Measurements from ENCODE around the gene USP30. TPM values are rescaled to one million over a fixed set of nuclear protein-coding genes. Genes with fewer than 3 reads are reported as not detected.
"Not testable (repeated sequence)": the region's sequence is repeated elsewhere in the genome, so short reads cannot be mapped to it uniquely, and the experiment has no call there.

USP30 gene, protein sequence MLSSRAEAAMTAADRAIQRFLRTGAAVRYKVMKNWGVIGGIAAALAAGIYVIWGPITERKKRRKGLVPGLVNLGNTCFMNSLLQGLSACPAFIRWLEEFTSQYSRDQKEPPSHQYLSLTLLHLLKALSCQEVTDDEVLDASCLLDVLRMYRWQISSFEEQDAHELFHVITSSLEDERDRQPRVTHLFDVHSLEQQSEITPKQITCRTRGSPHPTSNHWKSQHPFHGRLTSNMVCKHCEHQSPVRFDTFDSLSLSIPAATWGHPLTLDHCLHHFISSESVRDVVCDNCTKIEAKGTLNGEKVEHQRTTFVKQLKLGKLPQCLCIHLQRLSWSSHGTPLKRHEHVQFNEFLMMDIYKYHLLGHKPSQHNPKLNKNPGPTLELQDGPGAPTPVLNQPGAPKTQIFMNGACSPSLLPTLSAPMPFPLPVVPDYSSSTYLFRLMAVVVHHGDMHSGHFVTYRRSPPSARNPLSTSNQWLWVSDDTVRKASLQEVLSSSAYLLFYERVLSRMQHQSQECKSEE
- polyA plus RNA-seq (ENCODE audit: insufficient read length in 4 of 4), result 10 to 100 TPM; 21.5 to 28.5 (median 25.4) TPM

GRCh38 chr12:109052414-109053323 lies at the start of gene USP30:
TSS of gene USP30 (plus strand) at chr12:109052576. CDS start at chr12:109052679, 103 bp downstream.
- peak; percentile 79 to 86 (median 80) for DNase-seq (ENCODE audit: low read depth in 4 of 4, low spot score in 3 of 4)

DNA sequence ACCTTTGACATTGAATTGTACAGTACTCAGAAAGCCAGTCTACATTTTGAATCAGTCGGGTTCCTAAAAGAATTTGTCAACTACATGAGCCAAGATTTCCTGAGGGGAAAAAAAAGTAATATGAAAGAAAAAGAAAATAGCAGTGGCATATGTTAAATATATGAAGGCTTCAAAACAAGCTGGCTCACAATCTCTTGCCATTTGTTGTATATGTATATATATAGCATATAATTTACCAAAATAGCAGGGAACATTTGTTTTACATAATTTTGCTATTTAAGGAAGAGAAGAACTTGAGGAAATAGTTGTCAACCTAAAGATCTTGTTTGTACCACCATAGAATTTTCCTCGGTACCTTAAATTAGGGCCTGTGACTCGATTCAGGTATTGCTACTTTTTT lies 48.4 kb upstream of the USP30 start:
- no peak for DNase-seq (ENCODE audit: low read depth in 4 of 4, low spot score in 3 of 4)

GRCh38 chr12:109009766-109010165 lies 42.6 kb upstream of the USP30 start:
- no peak for DNase-seq (ENCODE audit: low read depth in 4 of 4, low spot score in 3 of 4)

- no peak for DNase-seq (ENCODE audit: low read depth in 4 of 4, low spot score in 3 of 4)
Observed at GRCh38 chr12:109010259-109010658, 42.1 kb upstream of the USP30 start.

DNA sequence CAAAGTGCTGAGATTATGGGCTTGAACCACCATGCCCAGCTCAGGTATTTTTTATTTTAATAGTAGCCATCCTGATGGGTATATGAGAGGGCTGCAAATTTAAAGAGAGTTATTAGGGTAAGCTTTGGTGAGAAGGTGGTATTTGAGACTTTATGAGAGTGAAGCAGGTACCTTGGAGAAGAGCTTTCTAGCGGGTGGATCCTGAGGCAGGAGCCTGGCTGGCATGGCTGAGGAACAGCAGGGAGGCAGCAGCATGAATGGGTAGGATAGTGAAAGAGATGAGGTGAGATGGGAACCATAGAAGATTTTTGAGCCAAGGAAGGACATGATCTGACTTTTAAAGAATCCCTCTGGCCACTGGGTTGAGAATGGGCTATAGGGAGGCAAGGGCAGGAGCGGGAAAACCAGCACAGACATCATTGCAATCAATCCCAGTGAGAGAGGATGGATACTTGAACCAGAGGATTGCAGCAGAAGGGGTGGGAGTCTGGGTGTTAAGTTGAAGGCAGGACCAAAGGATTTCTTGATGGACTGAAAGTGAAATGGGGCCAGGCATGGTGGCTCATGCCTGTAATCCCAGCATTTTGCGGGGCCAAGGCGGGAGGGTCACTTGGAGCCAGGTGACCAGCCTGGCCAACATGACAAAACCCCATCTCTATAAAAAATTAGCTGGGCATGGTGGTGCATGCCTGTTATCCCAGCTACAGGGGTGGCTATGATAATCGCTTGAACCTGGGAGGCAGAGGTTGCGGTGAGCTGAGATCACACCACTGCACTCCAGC lies 37.2 kb upstream of the USP30 start:
- no peak for DNase-seq (ENCODE audit: low read depth in 4 of 4, low spot score in 3 of 4)

- no peak for DNase-seq (ENCODE audit: low read depth in 4 of 4, low spot score in 3 of 4)
Observed at GRCh38 chr12:109016016-109016415, 36.4 kb upstream of the USP30 start.

GRCh38 chr12:109016978-109017377 lies 35.4 kb upstream of the USP30 start:
- DNase-seq (ENCODE audit: low read depth in 4 of 4, low spot score in 3 of 4), result no peak

- no peak for DNase-seq (ENCODE audit: low read depth in 4 of 4, low spot score in 3 of 4)
Observed at GRCh38 chr12:109018296-109018695, 34.1 kb upstream of the USP30 start.

GRCh38 chr12:109020146-109020795 lies 32.1 kb upstream of the USP30 start:
- no peak for DNase-seq (ENCODE audit: low read depth in 4 of 4, low spot score in 3 of 4)

- peak; percentile 84 to 89 (median 86) for DNase-seq (ENCODE audit: low read depth in 4 of 4, low spot score in 3 of 4)
Observed at GRCh38 chr12:109020796-109021380, 31.5 kb upstream of the USP30 start, which contains the start of gene SVOP. TSS of gene SVOP (minus strand) at chr12:109021068. CDS start at chr12:109020868, 200 bp downstream.

DNA sequence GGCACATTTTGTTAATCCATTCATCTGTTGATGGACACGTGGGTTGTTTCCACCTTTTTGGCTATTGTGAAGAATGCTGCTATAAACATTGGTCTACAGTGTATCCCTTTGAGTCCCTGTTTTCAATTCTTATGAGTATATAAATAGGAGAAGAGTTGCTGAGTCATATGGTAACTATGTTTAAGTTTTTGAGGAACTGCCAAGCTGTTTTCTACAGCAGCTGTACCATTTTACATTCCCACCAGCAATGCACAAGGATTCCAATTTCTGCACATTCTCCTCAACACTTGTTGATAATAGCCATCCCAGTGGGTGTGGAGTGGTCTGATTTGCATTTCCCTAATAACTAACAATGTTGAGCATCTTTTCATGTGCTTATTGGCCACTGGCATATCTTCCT lies 24.6 kb upstream of the USP30 start:
- no peak for DNase-seq (ENCODE audit: low read depth in 4 of 4, low spot score in 3 of 4)

DNA sequence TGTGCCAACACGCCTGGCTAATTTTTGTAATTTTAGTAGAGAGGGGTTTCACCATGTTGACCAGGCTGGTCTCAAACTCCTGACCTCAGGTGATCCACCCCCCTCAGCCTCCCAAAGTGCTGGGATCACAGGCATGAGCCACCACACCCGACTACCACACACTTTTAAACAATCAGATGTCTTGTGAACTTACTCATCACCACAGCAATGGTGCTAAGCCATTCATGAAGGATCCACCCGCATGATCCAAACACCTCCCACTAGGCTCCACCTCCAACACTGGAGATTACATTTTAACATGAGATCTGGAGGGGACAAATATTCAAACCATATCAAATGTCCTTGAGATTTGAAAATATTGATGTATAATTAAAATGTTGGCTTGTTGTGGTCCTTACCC lies 23.8 kb upstream of the USP30 start:
- DNase-seq (ENCODE audit: low read depth in 4 of 4, low spot score in 3 of 4), result not testable (repeated sequence)

DNA sequence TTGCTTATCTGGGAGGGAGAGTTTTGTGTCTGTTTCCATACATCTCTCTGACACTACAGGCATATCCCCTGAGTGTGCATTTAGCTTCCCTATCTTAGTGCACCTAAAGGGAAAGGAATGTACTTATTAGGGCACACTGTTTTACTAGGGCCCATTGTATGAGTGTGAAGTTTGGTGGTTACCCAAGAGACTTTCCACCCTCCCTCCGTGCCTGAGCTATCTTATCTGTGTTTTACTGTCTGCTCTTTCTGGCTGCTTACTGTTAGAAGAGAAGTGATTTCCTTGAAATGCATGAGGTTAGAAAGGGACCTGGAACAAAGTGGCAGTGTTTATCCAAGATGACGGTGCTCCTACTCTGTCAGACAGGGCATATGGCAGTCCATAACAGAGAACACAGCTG lies 23.0 kb upstream of the USP30 start:
- DNase-seq (ENCODE audit: low read depth in 4 of 4, low spot score in 3 of 4), result no peak

DNA sequence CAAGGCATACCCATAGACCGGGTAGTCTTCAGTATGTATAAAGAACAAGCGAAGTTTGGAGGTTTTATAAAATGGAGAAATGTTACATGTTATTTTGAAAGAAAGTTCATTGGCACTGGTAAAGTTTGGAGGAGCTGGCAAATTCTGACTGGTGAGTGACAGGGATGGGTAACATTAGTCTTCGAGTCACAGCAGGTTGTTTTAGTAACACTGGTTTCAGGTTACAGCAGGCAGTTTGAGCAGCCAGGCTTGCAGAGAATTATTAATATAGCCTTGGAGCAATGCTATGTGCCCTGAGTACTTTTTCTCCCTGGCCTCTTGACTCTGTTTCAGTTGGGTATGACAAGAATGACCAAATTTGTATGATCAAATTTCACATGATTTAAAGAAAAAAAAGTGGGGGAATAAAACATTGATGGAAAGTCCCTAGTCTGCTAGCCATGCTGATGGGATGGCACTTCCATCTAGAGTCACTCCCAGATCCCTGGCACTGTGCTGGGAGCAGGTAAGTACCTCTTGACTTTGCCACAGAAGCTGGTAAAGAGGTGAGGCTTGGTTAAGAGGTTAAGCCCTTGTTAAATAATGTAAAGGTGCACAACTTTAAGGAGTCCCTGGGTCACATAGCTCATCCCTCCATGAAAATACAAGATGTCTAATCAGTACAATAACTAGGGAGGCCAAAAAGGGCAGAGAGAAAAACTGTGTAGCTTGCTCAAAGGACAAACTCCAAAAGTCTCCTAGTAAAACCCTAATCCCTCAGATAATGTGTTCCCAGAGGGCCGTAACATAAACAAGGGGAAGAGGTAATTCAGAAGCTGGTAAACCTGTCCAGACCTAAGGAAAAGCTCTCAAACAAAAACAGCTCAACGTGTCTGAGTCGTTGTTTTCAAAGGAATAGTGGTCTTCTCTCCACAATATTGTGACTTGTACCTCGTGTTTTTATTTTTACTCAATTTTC lies 18.9 kb upstream of the USP30 start:
- no peak for DNase-seq (ENCODE audit: low read depth in 4 of 4, low spot score in 3 of 4)

- no peak for DNase-seq (ENCODE audit: low read depth in 4 of 4, low spot score in 3 of 4)
Observed at GRCh38 chr12:109036975-109037374, 15.4 kb upstream of the USP30 start.

- DNase-seq (ENCODE audit: low read depth in 4 of 4, low spot score in 3 of 4), result no peak
Observed at GRCh38 chr12:109044241-109044640, 8.1 kb upstream of the USP30 start.

- no peak for DNase-seq (ENCODE audit: low read depth in 4 of 4, low spot score in 3 of 4)
Observed at GRCh38 chr12:109047081-109047805, 5.1 kb upstream of the USP30 start.

DNA sequence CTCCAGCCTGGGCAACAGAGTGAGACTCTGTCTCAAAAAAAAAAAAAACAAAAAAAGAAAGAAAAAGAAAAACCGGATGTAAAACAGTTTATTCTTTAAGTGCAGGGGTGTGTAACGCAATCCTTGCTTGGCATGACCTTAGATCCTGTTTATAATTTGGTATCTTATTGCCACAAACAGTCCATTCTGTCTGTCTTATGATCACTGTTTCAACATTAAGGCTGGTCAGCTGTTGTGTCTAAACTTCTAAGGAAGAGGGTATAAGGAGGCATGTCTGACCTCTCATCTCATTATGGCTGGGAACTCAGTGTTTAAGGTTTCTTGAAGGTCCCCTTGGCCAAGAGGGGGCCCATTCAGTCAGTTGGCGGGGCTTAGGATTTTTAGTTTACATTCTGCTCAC lies 3.7 kb upstream of the USP30 start:
- DNase-seq (ENCODE audit: low read depth in 4 of 4, low spot score in 3 of 4), result not testable (repeated sequence)
